K562 treated with DMSO at 1 percent for 24 hours (cell line): ENCODE measurements around the gene IBSP. TPM values are rescaled to one million over a fixed set of nuclear protein-coding genes. Genes with fewer than 3 reads are reported as not detected.

Experiments
- total RNA-seq: library from RNA; unstranded; fragments of 300-600 nt; gene quantifications from 2 replicates; pipeline ENCODE4 v1.2.3, GENCODE V29; 2022; ENCODE audit warnings: low read depth; ENCODE audit not compliant: insufficient read depth

Gene IBSP
- total RNA-seq = not detected in 2 replicates

GRCh38 chr4:87799301-87800113 lies at the start of gene IBSP:
Gene IBSP, plus strand, starts transcription at chr4:87799554. Its CDS starts 2,808 bp downstream, at chr4:87802362.

GRCh38 chr4:87832669-87833068 lies 33.3 kb downstream of the IBSP start, which contains the start of gene MEPE:
Gene MEPE, plus strand, starts transcription at chr4:87832969. Its CDS starts 1,746 bp downstream, at chr4:87834715.

Other genes with a start within 250 kb of the IBSP start
- gene DSPP, start 191.0 kb upstream of the IBSP start, total RNA-seq = not detected in 2 replicates
- gene DMP1, start 149.3 kb upstream of the IBSP start, total RNA-seq = not detected in 2 replicates
- gene MEPE, start 33.4 kb downstream of the IBSP start, total RNA-seq = not detected in 2 replicates
- not detected in 2 replicates for gene SPP1, start 176.2 kb downstream of the IBSP start, total RNA-seq
- 0.50 and 1.4 TPM in 2 replicates for gene PKD2, start 208.1 kb downstream of the IBSP start, total RNA-seq